IPS-11a (cell line): Measurements from ENCODE around the gene ATP13A5.

ENCODE experiments used
- H3K4me3 ChIP-seq: one replicate; pipeline ENCODE4 v1.5.1; 2013; ENCODE audit warnings: low read depth, low read length, control low read depth

Gene ATP13A5

GRCh38 chr3:193270451-193270850 is 108.1 kb downstream of the ATP13A5 start:
- H3K4me3 ChIP-seq, result no peak overlapping the region

GRCh38 chr3:193269343-193270028 is 109.1 kb downstream of the ATP13A5 start:
- H3K4me3 ChIP-seq, result no peak overlapping the region

- no peak overlapping the region for H3K4me3 ChIP-seq
Measured at GRCh38 chr3:193262707-193263106, 115.8 kb downstream of the ATP13A5 start.

GRCh38 chr3:193261970-193262369 is 116.6 kb downstream of the ATP13A5 start:
- no peak overlapping the region for H3K4me3 ChIP-seq

- no peak overlapping the region for H3K4me3 ChIP-seq
Measured at GRCh38 chr3:193253986-193254660, 124.4 kb downstream of the ATP13A5 start.

- H3K4me3 ChIP-seq, result no peak overlapping the region
Measured at GRCh38 chr3:193250492-193250891, 128.1 kb downstream of the ATP13A5 start.

GRCh38 chr3:193248848-193249468 is 129.6 kb downstream of the ATP13A5 start:
- no peak overlapping the region for H3K4me3 ChIP-seq

GRCh38 chr3:193243571-193243970 is 135.0 kb downstream of the ATP13A5 start:
- no peak overlapping the region for H3K4me3 ChIP-seq

- peak overlapping the region; percentile 46 for H3K4me3 ChIP-seq
Measured at GRCh38 chr3:193241716-193242115, 136.8 kb downstream of the ATP13A5 start.

GRCh38 chr3:193240850-193241706 is 137.5 kb downstream of the ATP13A5 start, which contains the start of gene PLAAT1:
Gene PLAAT1, plus strand, starts transcription at chr3:193241222. Its CDS starts 14,429 bp downstream, at chr3:193255651.
- H3K4me3 ChIP-seq, result peak within 1 kb of the TSS; percentile 66

- H3K4me3 ChIP-seq, result peak overlapping the region; percentile 66
Measured at GRCh38 chr3:193240436-193240849, 138.1 kb downstream of the ATP13A5 start.

GRCh38 chr3:193237030-193237429 is 141.5 kb downstream of the ATP13A5 start:
- H3K4me3 ChIP-seq, result no peak overlapping the region

- no peak overlapping the region for H3K4me3 ChIP-seq
Measured at GRCh38 chr3:193236599-193236998, 142.0 kb downstream of the ATP13A5 start.

- H3K4me3 ChIP-seq, result no peak overlapping the region
Measured at GRCh38 chr3:193231201-193231600, 147.4 kb downstream of the ATP13A5 start.

- no peak overlapping the region for H3K4me3 ChIP-seq
Measured at GRCh38 chr3:193230610-193231009, 147.9 kb downstream of the ATP13A5 start.

- no peak overlapping the region for H3K4me3 ChIP-seq
Measured at GRCh38 chr3:193229851-193230420, 148.6 kb downstream of the ATP13A5 start.

GRCh38 chr3:193228206-193228605 is 150.3 kb downstream of the ATP13A5 start:
- no peak overlapping the region for H3K4me3 ChIP-seq

- H3K4me3 ChIP-seq, result no peak overlapping the region
Measured at GRCh38 chr3:193225302-193226125, 153.0 kb downstream of the ATP13A5 start.
